ENCODE results near the gene VAV1.
"Not testable (repeated sequence)": the region's sequence is repeated elsewhere in the genome, so short reads cannot be mapped to it uniquely, and the experiment has no call there.

The VAV1 gene

DNA sequence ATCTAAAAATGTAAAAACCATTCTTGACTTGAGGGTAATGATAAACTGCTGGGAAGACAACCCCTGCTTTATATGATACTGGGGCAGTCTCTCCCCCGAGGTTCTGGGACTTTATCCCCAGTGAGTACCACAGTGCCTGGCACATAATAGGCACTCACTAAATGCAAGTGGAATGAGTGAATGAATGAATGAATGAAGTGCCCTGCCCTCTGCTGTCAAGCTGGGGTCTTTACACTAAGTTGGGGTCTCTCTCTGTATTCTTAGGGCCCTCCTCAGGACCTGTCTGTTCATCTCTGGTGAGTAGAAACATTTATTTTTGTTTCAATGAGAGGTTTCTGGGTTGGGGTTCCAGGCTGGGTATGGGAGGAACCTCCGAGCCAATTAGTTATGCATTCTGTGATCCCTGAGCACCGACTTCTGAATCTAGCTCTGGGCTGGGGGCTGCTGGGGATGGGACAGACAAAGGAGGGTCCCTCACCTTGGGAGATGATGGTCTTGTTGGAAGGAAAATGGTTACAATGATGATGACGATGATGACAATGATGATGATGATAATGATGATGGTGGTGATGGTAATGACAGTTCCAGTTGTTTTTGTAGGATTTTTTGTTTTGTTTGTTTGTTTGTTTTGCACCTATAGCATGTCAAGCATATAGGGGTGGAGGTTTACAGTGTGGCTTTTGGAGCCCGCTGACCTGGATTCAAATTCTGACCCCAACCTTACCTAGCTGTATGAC lies 70.5 kb downstream of the VAV1 start:
- no peak for DNase-seq (ENCODE audit: low read depth in 2 of 2, low spot score in 1 of 2)

DNA sequence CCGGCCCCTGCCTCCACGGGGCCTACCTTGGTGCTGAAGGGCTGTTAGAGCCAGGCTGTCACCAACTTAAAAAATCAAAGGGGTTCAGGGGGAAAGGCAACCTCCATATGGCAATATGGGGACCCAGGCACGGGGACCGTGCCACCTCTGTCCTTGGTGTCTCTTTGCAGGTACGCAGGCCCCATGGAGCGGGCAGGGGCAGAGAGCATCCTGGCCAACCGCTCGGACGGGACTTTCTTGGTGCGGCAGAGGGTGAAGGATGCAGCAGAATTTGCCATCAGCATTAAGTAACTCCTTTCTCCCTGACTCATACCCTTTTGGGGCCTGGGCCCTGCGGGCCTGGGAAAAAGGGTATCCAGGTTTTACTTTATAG lies 75.3 kb downstream of the VAV1 start:
- no peak for DNase-seq (ENCODE audit: low read depth in 2 of 2, low spot score in 1 of 2)

DNA sequence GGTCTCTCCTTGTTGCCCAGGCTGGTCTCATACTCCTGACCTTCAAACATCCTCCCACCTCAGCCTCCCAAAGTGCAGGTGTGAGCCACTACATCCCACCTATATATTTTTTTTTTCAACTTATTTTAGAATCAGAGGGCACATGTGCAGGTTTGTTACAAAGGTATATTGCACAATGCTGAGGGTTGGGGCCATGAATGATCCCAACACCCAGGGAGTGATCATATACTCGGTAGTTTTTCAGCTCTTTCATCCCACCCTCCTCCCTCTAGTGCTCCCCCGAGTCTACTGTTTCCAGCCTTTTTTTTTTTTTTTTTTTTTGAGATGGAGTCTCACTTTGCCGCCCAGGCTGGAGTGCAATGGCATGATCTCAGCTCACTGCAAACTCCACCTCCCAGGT lies 76.5 kb downstream of the VAV1 start:
- DNase-seq (ENCODE audit: low read depth in 2 of 2, low spot score in 1 of 2), result no peak

DNA sequence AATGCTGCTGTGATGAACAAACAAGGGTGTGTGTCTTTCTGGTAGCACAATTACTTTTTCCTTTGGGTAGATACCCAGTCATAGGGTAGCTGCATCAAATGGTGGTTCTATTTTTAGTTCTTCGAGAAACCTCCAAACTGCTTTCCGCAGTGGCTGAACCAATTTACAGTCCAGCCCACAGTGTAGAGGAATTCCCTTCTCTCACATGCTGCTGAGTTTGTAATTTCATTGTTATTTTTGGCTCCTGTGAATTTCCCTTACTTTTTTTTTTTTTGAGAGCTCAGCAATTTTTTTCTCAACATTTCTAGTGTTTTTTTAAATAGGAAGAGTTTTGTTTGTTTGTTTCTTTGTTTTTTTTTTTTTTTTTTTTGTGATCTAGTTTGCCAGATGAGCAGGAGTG lies 77.4 kb downstream of the VAV1 start:
- DNase-seq (ENCODE audit: low read depth in 2 of 2, low spot score in 1 of 2), result no peak

DNA sequence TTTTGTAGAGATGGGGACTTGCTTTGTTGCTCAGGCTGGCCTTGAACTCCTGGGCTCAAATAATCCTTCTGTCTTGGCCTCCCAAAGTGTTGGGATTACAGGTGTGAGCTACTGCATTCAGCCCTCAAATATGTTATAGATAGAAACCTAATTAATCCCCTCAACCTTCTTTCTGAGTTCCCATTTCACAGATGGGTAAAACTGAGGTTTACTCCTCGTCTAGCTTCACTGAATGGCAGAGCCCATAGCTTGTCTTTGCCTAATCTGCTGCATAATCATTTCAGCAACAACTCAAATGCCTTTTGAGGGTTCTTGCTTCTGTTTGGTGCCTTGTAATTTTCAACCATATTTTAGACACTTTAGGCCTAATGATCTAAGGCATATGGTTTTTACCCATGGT lies 78.9 kb downstream of the VAV1 start:
- DNase-seq (ENCODE audit: low read depth in 2 of 2, low spot score in 1 of 2), result no peak

DNA sequence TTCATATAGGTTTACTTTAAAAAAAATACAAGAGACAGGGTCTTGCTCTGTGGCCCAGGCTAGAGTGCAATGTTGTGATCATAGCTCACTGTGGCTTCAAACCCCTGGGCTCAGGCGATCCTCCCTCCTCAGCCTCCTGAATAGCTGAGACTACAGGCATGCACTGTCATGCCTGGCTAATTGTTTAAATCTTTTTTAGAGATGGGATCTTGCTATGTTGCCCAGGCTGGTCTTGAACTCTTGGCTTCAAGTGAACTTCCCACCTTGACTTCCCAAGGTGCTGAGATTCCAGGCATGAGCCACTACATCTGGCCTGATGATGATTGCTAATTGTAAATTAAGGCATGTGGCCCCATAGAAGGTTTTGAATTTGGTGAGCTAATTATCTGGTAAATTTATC lies 79.5 kb downstream of the VAV1 start:
- DNase-seq (ENCODE audit: low read depth in 2 of 2, low spot score in 1 of 2), result no peak

DNA sequence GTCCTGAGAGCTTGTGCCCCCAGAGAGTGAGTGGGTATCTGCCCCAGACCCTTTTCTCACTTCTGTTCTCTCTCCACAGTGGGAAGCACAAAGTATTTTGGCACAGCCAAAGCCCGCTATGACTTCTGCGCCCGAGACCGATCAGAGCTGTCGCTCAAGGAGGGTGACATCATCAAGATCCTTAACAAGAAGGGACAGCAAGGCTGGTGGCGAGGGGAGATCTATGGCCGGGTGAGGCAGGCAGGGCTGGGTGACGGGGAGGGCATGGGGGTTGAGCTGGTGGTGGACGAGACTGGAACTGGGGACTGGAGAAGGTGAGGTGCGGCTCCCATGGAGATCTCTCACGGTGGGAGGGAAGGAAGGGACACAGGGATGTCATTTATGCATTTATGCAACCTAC lies 81.4 kb downstream of the VAV1 start:
- DNase-seq (ENCODE audit: low read depth in 2 of 2, low spot score in 1 of 2), result no peak

DNA sequence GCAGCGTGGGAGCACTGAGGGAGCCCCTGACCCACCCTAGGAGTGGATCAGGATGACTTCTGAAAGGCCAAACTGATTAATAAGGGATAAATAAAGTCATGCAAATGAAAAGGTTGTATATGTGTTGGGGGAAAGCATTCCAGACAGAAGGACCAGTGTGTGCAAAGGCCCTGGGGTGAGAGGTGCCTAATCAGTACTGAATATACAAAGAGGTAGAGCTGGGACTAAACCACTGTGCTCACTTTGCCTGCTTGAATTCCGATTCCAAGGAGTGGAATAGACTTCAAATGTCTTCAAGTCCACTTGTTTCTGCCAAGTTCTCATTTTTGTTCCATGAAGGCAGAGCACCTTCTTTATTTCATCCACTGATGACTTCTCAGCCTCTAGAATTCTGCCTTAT lies 82.2 kb downstream of the VAV1 start:
- no peak for DNase-seq (ENCODE audit: low read depth in 2 of 2, low spot score in 1 of 2)

DNA sequence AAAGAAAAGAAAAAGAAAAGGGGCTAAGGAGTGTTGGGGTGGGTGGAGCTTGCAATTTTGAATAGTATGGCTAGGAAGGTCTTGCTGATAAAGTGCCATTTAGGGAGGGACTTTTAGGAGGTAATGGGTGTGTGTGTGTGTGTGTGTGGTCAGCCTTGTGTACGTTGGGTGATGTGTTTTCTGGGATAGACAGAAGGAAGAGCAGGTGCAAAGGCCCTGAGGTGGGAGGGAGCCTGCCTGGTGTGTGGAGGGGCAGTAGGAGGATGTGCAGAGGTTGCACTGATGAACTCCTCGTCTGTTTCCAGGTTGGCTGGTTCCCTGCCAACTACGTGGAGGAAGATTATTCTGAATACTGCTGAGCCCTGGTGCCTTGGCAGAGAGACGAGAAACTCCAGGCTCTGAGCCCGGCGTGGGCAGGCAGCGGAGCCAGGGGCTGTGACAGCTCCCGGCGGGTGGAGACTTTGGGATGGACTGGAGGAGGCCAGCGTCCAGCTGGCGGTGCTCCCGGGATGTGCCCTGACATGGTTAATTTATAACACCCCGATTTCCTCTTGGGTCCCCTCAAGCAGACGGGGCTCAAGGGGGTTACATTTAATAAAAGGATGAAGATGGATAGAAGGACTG lies 84.4 kb downstream of the VAV1 start:
- DNase-seq (ENCODE audit: low read depth in 2 of 2, low spot score in 1 of 2), result no peak

DNA sequence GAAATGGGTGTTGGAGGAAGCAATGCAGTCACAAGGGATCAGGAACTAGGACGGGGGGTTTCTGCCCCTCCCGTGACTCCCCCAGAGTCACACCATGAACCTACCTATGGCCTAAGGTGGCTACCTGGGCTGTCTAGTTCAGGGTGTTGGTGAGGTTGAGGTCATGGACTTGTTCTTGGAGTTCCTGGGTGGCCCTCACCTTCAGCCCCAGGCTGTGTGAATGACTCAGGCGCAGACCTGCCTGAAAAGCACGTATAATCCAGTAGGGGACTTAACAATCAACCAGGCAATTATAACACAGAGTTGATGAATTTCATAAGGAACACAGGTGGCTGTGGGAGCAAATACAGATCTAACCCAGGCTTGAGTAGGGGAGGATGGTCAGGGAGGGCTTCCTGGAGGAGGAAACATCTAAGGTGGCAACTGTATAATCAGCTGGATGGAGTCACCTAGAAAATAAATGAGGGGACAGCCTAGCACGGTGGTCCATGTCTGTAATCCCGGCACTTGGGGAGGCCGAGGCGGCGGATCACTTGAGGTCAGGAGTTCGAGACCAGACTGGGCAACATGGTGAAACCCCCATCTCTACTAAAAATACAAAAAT lies 89.3 kb downstream of the VAV1 start:
- DNase-seq (ENCODE audit: low read depth in 2 of 2, low spot score in 1 of 2), result no peak

DNA sequence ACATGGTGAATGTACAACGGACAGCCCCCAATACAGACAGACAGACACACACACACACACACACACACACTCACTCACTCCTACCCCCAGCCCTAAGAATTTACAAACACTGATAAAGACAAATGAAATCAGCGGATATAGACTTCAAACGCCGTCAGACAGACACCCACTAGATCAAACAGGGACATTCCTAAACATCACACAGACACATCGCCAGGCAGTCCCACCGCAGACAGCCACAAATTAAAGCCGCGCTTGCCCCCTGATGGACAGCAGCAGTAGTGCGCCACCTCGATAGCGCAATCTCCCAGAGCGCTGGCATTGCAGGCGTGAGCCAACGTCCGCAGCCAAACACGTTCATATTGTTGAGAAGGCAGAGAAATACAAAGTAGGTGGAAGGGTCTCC lies 90.2 kb downstream of the VAV1 start:
- DNase-seq (ENCODE audit: low read depth in 2 of 2, low spot score in 1 of 2), result peak; percentile 70 to 80

DNA sequence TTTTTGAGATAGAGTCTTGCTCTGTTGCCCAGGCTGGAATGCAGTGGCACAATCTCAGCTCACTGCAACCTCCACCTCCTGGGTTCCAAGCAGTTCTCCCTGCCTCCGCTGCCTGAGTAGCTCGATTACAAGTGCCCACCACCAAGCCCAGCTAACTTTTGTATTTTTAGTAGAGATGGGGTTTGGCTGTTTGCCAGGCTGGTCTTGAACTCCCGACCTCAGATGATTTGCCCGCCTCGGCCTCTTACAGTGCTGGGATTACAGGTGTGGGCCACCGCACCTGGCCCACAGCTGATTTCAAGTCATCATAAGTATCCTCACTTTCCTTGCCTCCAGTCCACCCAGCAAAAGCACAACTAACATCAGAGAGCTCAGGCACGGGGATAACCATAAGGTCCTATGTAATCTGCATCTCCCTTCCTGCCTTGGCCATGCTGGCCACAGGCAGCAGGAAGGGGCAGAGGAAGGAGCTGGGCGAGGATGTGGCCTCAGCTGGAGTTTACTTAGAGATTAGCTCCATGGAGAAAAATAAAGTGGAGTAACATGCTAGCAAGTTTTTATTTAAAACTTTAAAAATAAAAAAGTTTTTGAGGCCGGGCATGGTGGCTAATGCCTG lies 91.9 kb downstream of the VAV1 start:
- DNase-seq (ENCODE audit: low read depth in 2 of 2, low spot score in 1 of 2), result no peak

DNA sequence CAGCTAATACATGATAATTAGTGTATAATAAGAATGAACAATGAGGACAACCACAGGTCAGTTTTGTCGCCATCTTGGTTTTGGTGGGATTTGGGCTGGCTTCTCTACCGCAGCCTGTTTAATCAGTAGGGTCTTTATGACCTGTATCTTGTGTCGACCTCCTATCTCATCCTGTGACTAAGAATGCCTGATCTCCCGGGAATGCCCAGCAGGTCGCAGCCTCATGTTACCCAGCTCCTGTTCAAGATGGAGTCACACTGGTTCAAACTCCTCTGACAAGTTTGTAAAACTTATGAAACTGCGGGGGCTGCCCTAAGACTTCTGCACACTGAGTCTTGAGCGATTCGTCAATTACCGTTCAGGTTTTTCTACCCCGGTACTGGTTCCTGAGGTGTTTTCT lies 93.3 kb downstream of the VAV1 start:
- no peak for DNase-seq (ENCODE audit: low read depth in 2 of 2, low spot score in 1 of 2)

DNA sequence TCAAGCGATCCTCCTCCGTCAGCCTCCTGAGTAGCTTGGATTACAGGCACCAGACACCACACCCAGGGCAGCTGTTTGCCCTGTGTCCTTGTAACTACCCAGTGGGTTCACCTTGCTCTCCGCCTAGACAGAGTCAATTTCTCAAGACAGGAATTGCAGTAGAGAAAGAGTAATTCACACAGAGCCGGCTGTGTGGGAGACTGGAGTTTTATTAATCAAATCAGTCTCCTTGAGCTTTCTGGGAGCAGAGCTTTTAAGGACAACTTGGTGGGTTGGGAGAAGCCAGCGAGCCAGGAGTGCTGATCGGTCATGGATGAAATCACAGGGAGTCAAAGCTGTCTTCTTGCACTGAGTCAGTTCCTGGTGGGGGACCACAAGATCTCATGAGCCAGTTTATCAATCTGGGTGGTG lies 94.2 kb downstream of the VAV1 start:
- no peak for DNase-seq (ENCODE audit: low read depth in 2 of 2, low spot score in 1 of 2)

DNA sequence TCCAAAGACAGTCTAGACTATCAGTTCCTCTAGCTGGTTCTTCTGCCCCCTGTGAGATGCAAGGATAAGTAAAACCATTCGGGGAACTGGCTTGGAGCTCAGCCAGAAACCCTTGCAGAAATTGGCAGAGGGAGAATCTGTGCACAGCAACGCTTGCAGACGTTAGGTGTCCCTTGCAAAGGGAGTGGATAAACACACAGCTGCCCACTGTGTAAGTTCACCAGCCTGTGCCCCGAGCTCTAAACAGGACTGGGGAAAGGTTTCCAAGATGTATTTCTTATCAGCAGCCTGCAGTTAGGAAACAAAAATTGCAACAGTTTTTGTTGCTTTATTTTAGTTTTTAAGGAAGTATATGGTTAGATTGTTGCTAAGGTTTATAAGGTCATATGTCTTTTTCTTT lies 95.8 kb downstream of the VAV1 start:
- no peak for DNase-seq (ENCODE audit: low read depth in 2 of 2, low spot score in 1 of 2)

DNA sequence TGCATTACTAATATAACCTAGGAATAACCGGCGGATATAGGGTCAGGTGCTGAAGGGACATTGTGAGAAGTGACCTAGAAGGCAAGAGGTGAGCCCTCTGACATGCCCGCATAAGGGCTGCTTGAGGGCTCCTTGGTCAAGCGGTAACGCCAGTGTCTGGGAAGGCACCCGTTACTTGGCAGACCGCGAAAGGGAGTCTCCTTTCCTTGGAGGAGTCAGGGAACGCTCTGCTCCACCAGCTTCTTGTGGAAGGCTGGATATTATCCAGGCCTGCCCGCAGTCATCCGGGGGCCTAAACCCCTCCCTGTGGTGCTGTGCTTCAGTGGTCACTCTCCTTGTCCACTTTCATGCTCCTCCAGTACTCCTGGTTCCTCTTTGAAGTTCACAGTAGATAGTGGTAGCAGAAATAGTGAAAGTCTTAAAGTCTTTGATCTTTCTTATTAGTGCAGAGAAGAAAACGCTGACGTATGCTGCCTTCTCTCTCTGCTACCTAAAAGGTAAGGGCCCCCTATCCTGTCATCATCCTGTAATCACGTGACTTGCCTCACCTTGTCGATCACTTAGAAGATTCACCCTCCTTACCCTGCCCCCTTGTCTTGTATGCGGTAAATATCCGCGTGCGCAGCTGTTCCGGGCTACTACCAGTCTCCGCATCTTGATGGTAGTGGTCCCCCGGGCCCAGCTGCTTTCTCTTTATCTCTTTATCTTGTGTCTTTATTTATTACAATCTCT lies 96.8 kb downstream of the VAV1 start:
- DNase-seq (ENCODE audit: low read depth in 2 of 2, low spot score in 1 of 2), result not testable (repeated sequence)

DNA sequence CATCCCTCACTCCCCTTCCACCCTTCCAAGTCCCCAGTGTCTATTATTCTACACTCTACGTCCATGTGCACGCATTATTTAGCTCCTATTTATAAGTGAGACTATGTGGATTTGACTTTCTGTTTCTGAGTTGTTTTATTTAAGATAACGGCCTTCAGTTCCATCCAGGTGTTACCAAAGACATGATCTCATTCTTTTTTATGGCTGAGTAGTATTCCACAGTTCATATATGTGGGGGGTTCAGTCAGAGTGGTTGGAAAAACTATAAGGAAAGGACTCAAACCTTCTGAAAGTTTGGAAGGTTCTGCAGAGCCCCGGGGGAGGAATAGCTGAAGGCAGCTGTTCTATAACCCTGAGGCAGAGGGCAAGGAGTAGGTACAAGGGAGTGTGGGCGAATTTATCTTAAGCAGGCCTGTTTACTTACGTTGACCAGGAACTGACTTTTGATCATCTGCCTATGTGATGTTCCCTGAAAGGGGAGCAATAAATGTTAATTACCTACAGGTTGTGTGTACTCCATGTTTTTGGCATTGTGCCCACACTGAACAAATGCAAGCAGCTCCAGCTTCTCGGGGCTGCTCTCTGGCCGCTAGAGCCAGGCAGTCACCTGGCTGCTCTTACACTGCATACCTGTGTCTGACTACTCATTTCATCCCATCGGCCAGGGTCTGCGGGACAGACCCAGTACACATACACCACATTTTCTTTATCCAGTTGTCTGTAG lies 101.4 kb downstream of the VAV1 start:
- no peak for DNase-seq (ENCODE audit: low read depth in 2 of 2, low spot score in 1 of 2)

DNA sequence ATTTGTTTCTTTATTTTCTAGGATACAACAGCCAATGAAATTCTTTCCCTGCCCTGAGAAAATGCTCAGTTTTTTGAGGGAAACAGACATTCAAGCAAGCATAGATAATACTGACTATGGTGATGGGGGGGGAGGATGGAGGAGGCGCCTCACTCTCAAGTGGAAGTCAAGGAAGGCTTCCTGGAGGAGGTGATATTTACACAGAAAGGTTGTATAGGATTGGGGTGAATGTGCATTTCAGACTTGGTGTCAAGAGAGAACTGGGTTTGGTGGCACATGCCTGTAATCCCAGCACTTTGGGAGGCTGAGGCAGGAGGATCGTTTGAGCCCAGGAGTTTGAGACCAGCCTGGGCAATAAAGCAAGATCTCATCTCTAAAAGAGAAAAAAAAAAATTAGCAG lies 102.7 kb downstream of the VAV1 start:
- DNase-seq (ENCODE audit: low read depth in 2 of 2, low spot score in 1 of 2), result no peak

DNA sequence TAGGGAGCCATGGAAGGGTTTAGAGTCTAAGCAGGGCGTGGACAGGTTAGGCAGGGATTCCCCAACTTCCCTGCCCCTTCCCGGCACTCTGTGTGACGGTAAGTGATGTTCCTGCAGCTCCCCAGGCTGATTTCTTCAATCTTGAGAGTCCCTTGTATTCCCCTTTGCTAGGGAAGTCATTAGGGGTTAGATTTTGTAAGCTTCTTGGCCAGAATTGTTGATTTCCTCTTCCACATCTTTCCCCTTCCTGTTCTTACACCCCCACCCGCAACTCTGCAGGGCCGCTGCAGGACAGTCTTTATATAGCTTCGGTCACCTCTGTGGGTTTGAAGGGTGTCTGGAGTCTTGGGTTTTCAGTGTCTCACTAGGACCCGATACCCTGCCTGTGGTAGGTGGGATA lies 104.2 kb downstream of the VAV1 start:
- DNase-seq (ENCODE audit: low read depth in 2 of 2, low spot score in 1 of 2), result no peak

DNA sequence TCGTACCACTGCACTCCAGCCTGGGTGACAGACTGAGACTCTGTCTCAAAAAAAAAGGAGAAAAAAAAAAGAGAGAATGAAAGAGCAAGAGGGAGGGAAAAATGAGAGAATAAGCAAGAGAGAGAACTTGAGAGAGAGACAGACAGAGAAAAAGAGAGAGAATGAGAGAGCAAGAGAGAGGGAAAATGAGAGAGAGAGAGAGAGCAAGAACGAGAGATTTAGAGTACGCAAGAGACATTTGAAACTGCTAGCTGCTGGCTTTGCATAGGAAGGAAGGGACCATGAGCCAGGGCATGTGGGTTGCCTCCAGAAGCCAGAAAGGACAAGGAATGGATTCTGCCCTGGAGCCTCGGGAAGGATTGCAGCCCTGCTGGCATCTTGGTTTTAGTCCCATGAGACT lies 105.3 kb downstream of the VAV1 start:
- DNase-seq (ENCODE audit: low read depth in 2 of 2, low spot score in 1 of 2), result no peak

DNA sequence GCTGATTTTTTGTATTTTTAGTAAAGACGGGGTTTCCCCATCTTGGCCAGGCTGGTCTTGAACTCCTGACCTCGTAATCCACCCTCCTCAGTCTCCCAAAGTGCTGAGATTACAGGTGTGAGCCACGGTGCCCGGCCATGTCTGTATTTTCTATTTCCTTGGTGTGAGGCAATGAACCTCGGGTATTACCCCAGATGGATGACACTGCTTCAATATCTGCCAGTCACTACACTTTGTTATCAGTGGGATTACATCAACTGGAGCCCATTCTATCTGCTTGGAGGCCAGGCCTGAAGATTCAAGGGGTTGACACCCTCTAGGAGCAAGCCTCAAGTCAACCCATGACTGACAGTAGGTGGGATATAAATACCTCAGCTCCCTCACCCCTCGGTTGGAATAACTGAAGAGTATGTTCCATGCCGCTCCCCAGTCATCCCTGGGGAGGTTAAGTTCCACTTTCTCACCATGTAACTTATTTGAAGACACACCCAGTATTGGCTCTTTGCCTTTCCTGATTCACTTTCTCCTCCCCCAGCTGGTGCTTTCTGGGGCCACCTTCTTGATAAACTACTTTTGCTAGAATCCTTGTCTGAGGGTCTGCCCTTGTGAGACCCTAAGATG lies 113.9 kb downstream of the VAV1 start:
- no peak for DNase-seq (ENCODE audit: low read depth in 2 of 2, low spot score in 1 of 2)

All from stimulated activated CD8-positive, alpha-beta memory T cell treated with anti-CD3 and anti-CD28 coated beads, Interleukin-4, amount 100 ng/mL, for 1 hour (primary cell).